SK-N-SH treated with all-trans-retinoic acid at 6 μM for 48 hours (cell line): ENCODE results near the gene RASAL2.

ENCODE experiments used
- ATAC-seq: fragments of 200-7000 bp; cut with Tn5 transposase; 3 replicates; pipeline ENCODE4 v1.9.1; 2020; ENCODE audit warnings: mild to moderate bottlenecking, moderate library complexity
- ARNTL ChIP-seq: fragments of 450-650 bp; formaldehyde crosslinking; IDR thresholded peaks from 2 replicates; pipeline ENCODE4 v1.5.0; 2020; ENCODE audit warnings: low read depth, mild to moderate bottlenecking, moderate library complexity, borderline replicate concordance
- BACH2 ChIP-seq: fragments of 250-450 bp; sonication (Bioruptor Pico); IDR thresholded peaks from 2 replicates; pipeline ENCODE4 v1.9.0; 2021; ENCODE audit warnings: mild to moderate bottlenecking, borderline replicate concordance
- CREB5 ChIP-seq: fragments of 250-450 bp; sonication (Bioruptor Pico); IDR thresholded peaks from 2 replicates; pipeline ENCODE4 v1.5.1; 2020; ENCODE audit warnings: low read depth, mild to moderate bottlenecking, moderate library complexity
- CSDC2 ChIP-seq: fragments of 250-450 bp; sonication (Bioruptor Pico); IDR thresholded peaks from 2 replicates; pipeline ENCODE4 v1.5.0; 2020; ENCODE audit warnings: mild to moderate bottlenecking, moderate library complexity
- CSRNP3 ChIP-seq: fragments of 250-450 bp; sonication (Bioruptor Pico); IDR thresholded peaks from 2 replicates; pipeline ENCODE4 v1.5.1; 2021; ENCODE audit warnings: mild to moderate bottlenecking, moderate library complexity
- GLIS3 ChIP-seq: fragments of 250-450 bp; sonication (Bioruptor Pico); IDR thresholded peaks from 2 replicates; pipeline ENCODE4 v1.5.0; 2020; ENCODE audit warnings: mild to moderate bottlenecking, moderate library complexity
- ISL1 ChIP-seq: fragments of 250-450 bp; sonication (Bioruptor Pico); IDR thresholded peaks from 2 replicates; pipeline ENCODE4 v2.1.2; 2022; ENCODE audit warnings: mild to moderate bottlenecking, moderate library complexity
- OSR1 ChIP-seq: fragments of 250-450 bp; sonication (Bioruptor Pico); IDR thresholded peaks from 2 replicates; pipeline ENCODE4 v1.8.0; 2022; ENCODE audit warnings: moderate library complexity, mild to moderate bottlenecking, inconsistent platforms
- PATZ1 ChIP-seq: fragments of 250-450 bp; sonication (Bioruptor Pico); IDR thresholded peaks from 2 replicates; pipeline ENCODE4 v1.8.0; 2020; ENCODE audit warnings: mild to moderate bottlenecking, moderate library complexity, borderline replicate concordance
- POU6F1 ChIP-seq: fragments of 250-450 bp; sonication (Bioruptor Pico); IDR thresholded peaks from 2 replicates; pipeline ENCODE4 v1.8.0; 2021; ENCODE audit warnings: low read depth, mild to moderate bottlenecking, moderate library complexity, borderline replicate concordance
- RARB ChIP-seq: fragments of 250-450 bp; sonication (Bioruptor Pico); IDR thresholded peaks from 2 replicates; pipeline ENCODE4 v1.8.0; 2021; ENCODE audit warnings: mild to moderate bottlenecking, moderate library complexity
- SNAI2 ChIP-seq: fragments of 250-450 bp; sonication (Bioruptor Pico); IDR thresholded peaks from 2 replicates; pipeline ENCODE4 v1.5.0; 2020; ENCODE audit warnings: mild to moderate bottlenecking, moderate library complexity
- TCF4 ChIP-seq: fragments of 250-450 bp; sonication (Bioruptor Pico); IDR thresholded peaks from 2 replicates; pipeline ENCODE4 v1.8.0; 2021; ENCODE audit warnings: mild to moderate bottlenecking, moderate library complexity, borderline replicate concordance
- TOX ChIP-seq: fragments of 250-450 bp; sonication (Bioruptor Pico); IDR thresholded peaks from 2 replicates; pipeline ENCODE4 v1.8.0; 2021; ENCODE audit warnings: mild to moderate bottlenecking, moderate library complexity, borderline replicate concordance
- TSHZ2 ChIP-seq: fragments of 250-450 bp; sonication (Bioruptor Pico); IDR thresholded peaks from 2 replicates; pipeline ENCODE4 v1.5.0; 2020; ENCODE audit warnings: mild to moderate bottlenecking, moderate library complexity
- ZC3H10 ChIP-seq: fragments of 250-450 bp; sonication (Bioruptor Pico); IDR thresholded peaks from 2 replicates; pipeline ENCODE4 v1.5.1; 2021; ENCODE audit warnings: mild to moderate bottlenecking, moderate library complexity
- ZFP30 ChIP-seq: fragments of 450-650 bp; formaldehyde crosslinking; IDR thresholded peaks from 2 replicates; pipeline ENCODE4 v1.5.0; 2022; ENCODE audit warnings: mild to moderate bottlenecking, moderate library complexity
- ZNF565 ChIP-seq: fragments of 450-650 bp; formaldehyde crosslinking; conservative IDR thresholded peaks from 2 replicates; pipeline ENCODE4 v1.5.0; 2020; ENCODE audit warnings: low read depth, mild to moderate bottlenecking, moderate library complexity
- ZNF8 ChIP-seq: fragments of 450-650 bp; formaldehyde crosslinking; IDR thresholded peaks from 2 replicates; pipeline ENCODE4 v1.5.0; 2020; ENCODE audit warnings: mild to moderate bottlenecking, moderate library complexity

The RASAL2 gene

GRCh38 chr1:178527117-178527516 is 433.2 kb downstream of the RASAL2 start:
- no peak for TF ChIP-seq PATZ1 (CRISPR knock-in tag)
- no peak for TF ChIP-seq CREB5 (CRISPR knock-in tag)
- no peak for TF ChIP-seq POU6F1 (CRISPR knock-in tag)
- TF ChIP-seq ZFP30 (CRISPR knock-in tag) = no peak
- no peak for TF ChIP-seq ZNF8 (CRISPR knock-in tag)
- no peak for TF ChIP-seq BACH2 (CRISPR knock-in tag)
- no peak for TF ChIP-seq SNAI2
- no peak for TF ChIP-seq RARB (CRISPR knock-in tag)
- TF ChIP-seq, all 23 proteins: peak for 0
- no peak for ATAC-seq

- ATAC-seq = no peak
- TF ChIP-seq ZNF565 = no peak
- no peak for TF ChIP-seq ZNF8 (CRISPR knock-in tag)
- TF ChIP-seq TOX (CRISPR knock-in tag) = no peak
- TF ChIP-seq TSHZ2 (CRISPR knock-in tag) = no peak
- no peak for TF ChIP-seq ISL1 (CRISPR knock-in tag)
- TF ChIP-seq ARNTL = no peak
- no peak for TF ChIP-seq CSDC2 (CRISPR knock-in tag)
- no peak for TF ChIP-seq PATZ1 (CRISPR knock-in tag)
- no peak for TF ChIP-seq ZC3H10 (CRISPR knock-in tag)
- no peak for TF ChIP-seq TCF4 (CRISPR knock-in tag)
- no peak for TF ChIP-seq POU6F1 (CRISPR knock-in tag)
- TF ChIP-seq OSR1 (CRISPR knock-in tag) = no peak
- TF ChIP-seq ZFP30 (CRISPR knock-in tag) = no peak
- TF ChIP-seq CSRNP3 (CRISPR knock-in tag) = no peak
- TF ChIP-seq RARB (CRISPR knock-in tag) = no peak
- TF ChIP-seq GLIS3 = no peak
These were observed 434.5 kb downstream of the RASAL2 start for GRCh38 chr1:178528228-178528952.
